Endothelial cell of umbilical vein (primary cell): Measurements from ENCODE around the gene PCDH17. TPM values are rescaled to one million over a fixed set of nuclear protein-coding genes. Genes with fewer than 3 reads are reported as not detected.

ENCODE experiments used
- BruUV-seq: library from RNA; stranded (reverse); fragments of 400-500 nt; replicated peaks from 2 replicates; lab custom pipeline; 2021; lab: Mats Ljungman, UMichigan
- CTCF ChIA-PET: fragments of 300-600, 350-600 bp; sonication (Branson Sonifier 250); formaldehyde crosslinking; loops from one replicate; lab custom pipeline; 2021; ENCODE audit warnings: antibody characterized with exemption, inconsistent platforms; lab: Charles Lee
- POLR2A ChIA-PET: fragments of 300-600, 350-600 bp; sonication (Branson Sonifier 250); formaldehyde crosslinking; loops from one replicate; lab custom pipeline; 2021; ENCODE audit warnings: antibody characterized with exemption, inconsistent platforms; lab: Charles Lee
- DNase-seq: peaks from one replicate; pipeline ENCODE4 v3.0.0-alpha.2; 2011; ENCODE audit warnings: low read depth, low spot score
- FAIRE-seq: peaks from 2 replicates; lab custom pipeline; 2011; peaks lifted over from hg19 to GRCh38; lab: Jason Lieb, UNC
- H2AFZ ChIP-seq: 2 replicates; pipeline ENCODE4 v1.6.0; 2012; ENCODE audit warnings: low read depth, low read length, control low read depth, inconsistent platforms
- H3K27ac ChIP-seq: 2 replicates; pipeline ENCODE4 v1.5.1; 2011; ENCODE audit warnings: low read depth, mild to moderate bottlenecking, control low read depth, low read length, moderate library complexity; ENCODE audit not compliant: insufficient read depth
- H3K27me3 ChIP-seq, 2 experiments: 2 replicates each; pipeline versions ENCODE4 v1.6.0 to v1.6.1; 2011; ENCODE audit warnings: low read length in 2 of 2, mixed read lengths in 1 of 2; ENCODE audit not compliant: control insufficient read depth in 2 of 2, insufficient read depth in 2 of 2
- H3K36me3 ChIP-seq, 2 experiments: 2 replicates in 1 of 2; 3 replicates in 1 of 2; pipeline ENCODE4 v1.5.1; 2011; ENCODE audit warnings: low read length in 2 of 2, mild to moderate bottlenecking in 1 of 2, moderate library complexity in 1 of 2; ENCODE audit not compliant: control insufficient read depth in 2 of 2, insufficient read depth in 2 of 2; ENCODE audit errors: extremely low read depth in 1 of 2
- H3K4me1 ChIP-seq: 3 replicates; pipeline ENCODE4 v1.5.1; 2011; ENCODE audit warnings: mild to moderate bottlenecking, low read length; ENCODE audit not compliant: control insufficient read depth, insufficient read depth; ENCODE audit errors: extremely low read depth
- H3K4me2 ChIP-seq: 2 replicates; pipeline ENCODE4 v1.6.1; 2011; ENCODE audit warnings: low read length, control low read depth, mixed read lengths; ENCODE audit not compliant: insufficient read depth
- H3K4me3 ChIP-seq, 3 experiments: fragments of 200-600 bp in 1 of 3; sonication (generic), shearing (Covaris generic) in 1 of 3; replicated peaks in 1 of 3; 2 replicates each; pipeline ENCODE4 v1.5.1; 2011 to 2016; ENCODE audit warnings: control low read depth in 3 of 3, low read length in 3 of 3, mild to moderate bottlenecking in 2 of 3, inconsistent platforms in 1 of 3, low read depth in 1 of 3, moderate library complexity in 1 of 3; ENCODE audit not compliant: insufficient read depth in 1 of 3
- H3K79me2 ChIP-seq: 2 replicates; pipeline ENCODE4 v1.6.0; 2012; ENCODE audit warnings: low read length, inconsistent platforms; ENCODE audit not compliant: control insufficient read depth, insufficient read depth
- H3K9ac ChIP-seq: replicated peaks from 2 replicates; pipeline ENCODE3; 2011; ENCODE audit warnings: low read length, control low read depth; ENCODE audit not compliant: insufficient read depth; ENCODE audit errors: extremely low read depth
- H3K9me1 ChIP-seq: replicated peaks from 3 replicates; pipeline ENCODE4 v1.6.0; 2011; ENCODE audit warnings: mild to moderate bottlenecking, low read length; ENCODE audit not compliant: control insufficient read depth, insufficient read depth; ENCODE audit errors: extremely low read depth
- H3K9me3 ChIP-seq: replicated peaks from 2 replicates; pipeline ENCODE4 v1.5.1; 2012; ENCODE audit warnings: low read length, inconsistent platforms; ENCODE audit not compliant: control insufficient read depth, insufficient read depth
- H4K20me1 ChIP-seq: replicated peaks from 2 replicates; pipeline ENCODE3; 2011; ENCODE audit warnings: mild to moderate bottlenecking, low read length; ENCODE audit not compliant: control insufficient read depth, insufficient read depth; ENCODE audit errors: extremely low read depth
- CTCF ChIP-seq, 2 donors: IDR thresholded peaks; 1 replicate in 1 of 2; 2 replicates in 1 of 2; pipeline ENCODE4 v1.5.1; 2011; ENCODE audit warnings: low read length in 2 of 2, mild to moderate bottlenecking in 2 of 2, moderate library complexity in 2 of 2, control low read depth in 1 of 2, inconsistent platforms in 1 of 2, low read depth in 1 of 2; ENCODE audit not compliant: insufficient read depth in 1 of 2; ENCODE audit errors: extremely low read depth in 1 of 2
- EZH2 ChIP-seq: IDR thresholded peaks from 2 replicates; pipeline ENCODE4 v1.6.1; 2012; ENCODE audit warnings: borderline replicate concordance, low read depth, mild to moderate bottlenecking, moderate library complexity, low read length, inconsistent platforms; ENCODE audit not compliant: severe bottlenecking
- FOS ChIP-seq: IDR thresholded peaks from 2 replicates; pipeline ENCODE4 v1.6.1; 2011; ENCODE audit warnings: mild to moderate bottlenecking, low read length, moderate library complexity, borderline replicate concordance; ENCODE audit not compliant: insufficient read depth
- GATA2 ChIP-seq: IDR thresholded peaks from 2 replicates; pipeline ENCODE4 v1.7.0; 2011; ENCODE audit warnings: low read depth, mild to moderate bottlenecking, moderate library complexity, mixed read lengths, low read length; ENCODE audit not compliant: insufficient read length, insufficient read depth
- JUN ChIP-seq: IDR thresholded peaks from 2 replicates; pipeline ENCODE4 v1.6.1; 2011; ENCODE audit warnings: borderline replicate concordance, low read depth; ENCODE audit not compliant: insufficient read length, insufficient read depth
- MAX ChIP-seq: IDR thresholded peaks from 2 replicates; pipeline ENCODE4 v1.6.1; 2011; ENCODE audit not compliant: insufficient read depth, insufficient read length
- MYC ChIP-seq: IDR thresholded peaks from one replicate; pipeline ENCODE4 v1.6.1; 2011; ENCODE audit warnings: mild to moderate bottlenecking, low read depth, low read length
- POLR2A ChIP-seq: IDR thresholded peaks from 2 replicates; pipeline ENCODE4 v1.6.1; 2012; ENCODE audit warnings: low read depth, mild to moderate bottlenecking, control low read depth, low read length
- POLR2AphosphoS5 ChIP-seq: IDR thresholded peaks from 2 replicates; pipeline ENCODE4 v1.6.1; 2012; ENCODE audit warnings: low read depth, mild to moderate bottlenecking, control low read depth, low read length, moderate library complexity; ENCODE audit not compliant: insufficient read depth
- dilution Hi-C: fragments of 300-500 bp; cut with MboI; formaldehyde crosslinking; loops from one replicate; pipeline ENCODE4 v1.15.0; 2019; ENCODE audit warnings: low sequenced_read_pairs; ENCODE audit not compliant: extremely low pct_ligation_motif_present
- intact Hi-C: fragments of 100-400 bp; cut with micrococcal nuclease; formaldehyde crosslinking; loops from one replicate; pipeline ENCODE4 v1.10.0; 2022
- polyA plus RNA-seq, 4 experiments: library from polyadenylated mRNA; depleted of rRNA in 3 of 4; stranded (reverse) in 3 of 4; unstranded in 1 of 4; fragments of >200 nt; gene quantifications; 2 replicates each; pipeline versions ENCODE4 v1.2.1 to v1.2.3, GENCODE V29; 2011 to 2012; ENCODE audit warnings: missing spikeins in 1 of 4
- total RNA-seq: library from RNA; stranded (reverse); gene quantifications from 2 replicates; pipeline ENCODE4 v1.2.3, GENCODE V29; 2021

PCDH17 gene
- total and polyA plus RNA-seq, 2 donors (not counting 3 experiments of a cell fraction or from before 2014, with no cell fraction given): 2.1 to 4.2 TPM

- ChIA-PET POLR2A (no interaction called here), CTCF (no interaction called here)
- intact Hi-C loops (loop anchor here (10.0 kb wide), 3 partner anchors 667 to 1817 kb away; no protein-coding TSS in a partner anchor), dilution Hi-C loops (no loop called here)
- Histone ChIP-seq H3K79me2 (no peaks in the 10 kb centered on the region), H3K27me3 (peaks cover 5 to 9% of the 10 kb centered on the region in 2 experiments), H3K9ac (no peak overlapping the region), H3K36me3 (no peaks in the 10 kb centered on the region), H3K27ac (no peak overlapping the region), H3K4me2 (no peak overlapping the region), H3K9me3 (no peaks in the 10 kb centered on the region), H4K20me1 (no peaks in the 10 kb centered on the region), H2AFZ (peak overlapping the region; percentile 23), H3K4me3 (no peak overlapping the region), H3K9me1 (no peaks in the 10 kb centered on the region), H3K4me1 (peaks cover 24% of the 10 kb centered on the region)
- no peak for FAIRE-seq
- DNase-seq: no peak
- TF ChIP-seq CTCF (IDR thresholded peaks at IDR 0.05; ENCODE audit: extremely low read depth in 1 of 2, insufficient read depth in 1 of 2, low read depth in 1 of 2, low read length in 2 of 2) (no peak), POLR2AphosphoS5 (no peak), GATA2 (no peak), JUN (no peak), EZH2 (no peak), MYC (no peak), POLR2A (no peak), FOS (no peak), MAX (no peak)
- no TSS peak for BruUV-seq
Measured at GRCh38 chr13:57637515-57637914, 6.0 kb downstream of the PCDH17 start.
